ENCODE results near the gene MYO10.

DNA sequence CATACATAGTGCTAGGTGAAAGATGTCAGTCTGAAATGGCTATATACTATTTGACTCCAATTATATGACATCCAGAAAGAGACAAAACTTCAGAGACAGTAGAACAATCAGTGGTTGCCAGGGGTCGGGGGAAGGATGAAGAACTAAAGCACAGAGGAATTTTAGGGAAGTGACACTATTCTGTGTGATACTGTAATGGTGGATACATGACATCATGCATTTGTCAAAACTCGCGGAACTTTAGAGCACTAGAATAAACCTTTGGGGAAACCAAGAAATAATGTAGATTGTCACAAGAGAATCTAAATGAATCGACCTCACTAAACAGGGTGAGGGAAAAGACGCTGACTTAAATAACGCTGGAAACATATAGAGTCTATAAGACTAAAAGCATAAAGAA, 212.3 kb downstream of the MYO10 start:
- TF ChIP-seq EZH2 (IDR thresholded peaks at IDR 0.05; ENCODE audit: borderline replicate concordance, low read depth, low read length, severe bottlenecking): no peak
- TF ChIP-seq, protein P1, sequence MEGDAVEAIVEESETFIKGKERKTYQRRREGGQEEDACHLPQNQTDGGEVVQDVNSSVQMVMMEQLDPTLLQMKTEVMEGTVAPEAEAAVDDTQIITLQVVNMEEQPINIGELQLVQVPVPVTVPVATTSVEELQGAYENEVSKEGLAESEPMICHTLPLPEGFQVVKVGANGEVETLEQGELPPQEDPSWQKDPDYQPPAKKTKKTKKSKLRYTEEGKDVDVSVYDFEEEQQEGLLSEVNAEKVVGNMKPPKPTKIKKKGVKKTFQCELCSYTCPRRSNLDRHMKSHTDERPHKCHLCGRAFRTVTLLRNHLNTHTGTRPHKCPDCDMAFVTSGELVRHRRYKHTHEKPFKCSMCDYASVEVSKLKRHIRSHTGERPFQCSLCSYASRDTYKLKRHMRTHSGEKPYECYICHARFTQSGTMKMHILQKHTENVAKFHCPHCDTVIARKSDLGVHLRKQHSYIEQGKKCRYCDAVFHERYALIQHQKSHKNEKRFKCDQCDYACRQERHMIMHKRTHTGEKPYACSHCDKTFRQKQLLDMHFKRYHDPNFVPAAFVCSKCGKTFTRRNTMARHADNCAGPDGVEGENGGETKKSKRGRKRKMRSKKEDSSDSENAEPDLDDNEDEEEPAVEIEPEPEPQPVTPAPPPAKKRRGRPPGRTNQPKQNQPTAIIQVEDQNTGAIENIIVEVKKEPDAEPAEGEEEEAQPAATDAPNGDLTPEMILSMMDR (IDR thresholded peaks at IDR 0.05; ENCODE audit: borderline replicate concordance, extremely low read depth, low read length, poor library complexity, severe bottlenecking): no peak
